K562 (cell line): ENCODE measurements around the gene CYSTM1. TPM values are rescaled to one million over a fixed set of nuclear protein-coding genes. Genes with fewer than 3 reads are reported as not detected.

Experiments
- CBX1 ChIP-seq: sonication (generic); IDR thresholded peaks from 2 replicates; pipeline ENCODE4 v1.6.1; 2016; ENCODE audit warnings: antibody characterized with exemption, low read depth, mild to moderate bottlenecking
- E2F1 ChIP-seq: sonication (generic); formaldehyde crosslinking; IDR thresholded peaks from 2 replicates; pipeline ENCODE4 v1.8.1; 2023; ENCODE audit warnings: mild to moderate bottlenecking, missing genetic modification reagents, moderate library complexity
- RFX5 ChIP-seq: IDR thresholded peaks from 2 replicates; pipeline ENCODE4 v1.6.1; 2011; ENCODE audit warnings: low read depth, mild to moderate bottlenecking, improper control_type of control experiment, low read length
- SIRT6 ChIP-seq: IDR thresholded peaks from one replicate; pipeline ENCODE4 v1.6.1; 2012; ENCODE audit warnings: low read depth, mild to moderate bottlenecking, control low read depth, inconsistent platforms, low read length, moderate library complexity
- SMARCA4 ChIP-seq: fragments of 450-650 bp; IDR thresholded peaks from 2 replicates; pipeline ENCODE4 v1.6.1; 2016
- TCF7 ChIP-seq: sonication (generic); IDR thresholded peaks from 2 replicates; pipeline ENCODE4 v1.6.1; 2016; ENCODE audit warnings: antibody characterized with exemption, borderline replicate concordance
- TCF7L2 ChIP-seq: fragments of 150-350 bp; IDR thresholded peaks from 2 replicates; pipeline ENCODE4 v1.6.1; 2016; ENCODE audit warnings: low read depth, mild to moderate bottlenecking, low read length, moderate library complexity
- VEZF1 ChIP-seq: fragments of 200-800 bp; sonication (Bioruptor generic); IDR thresholded peaks from 2 replicates; pipeline ENCODE4 v1.6.1; 2017; ENCODE audit warnings: missing genetic modification characterization, missing compliant biosample characterization
- ZC3H8 ChIP-seq: fragments of 450-650 bp; IDR thresholded peaks from 2 replicates; pipeline ENCODE4 v1.6.1; 2017
- ZNF318 ChIP-seq, 2 experiments: fragments of 450-650 bp; IDR thresholded peaks; 2 replicates each; pipeline ENCODE4 v1.6.1; 2016; ENCODE audit warnings: mild to moderate bottlenecking in 2 of 2, borderline replicate concordance in 1 of 2, low read depth in 1 of 2, moderate library complexity in 1 of 2
- ZNF717 ChIP-seq: fragments of 250-450 bp; sonication (Bioruptor Pico); IDR thresholded peaks from 2 replicates; pipeline ENCODE4 v1.5.0; 2021
- ZNF766 ChIP-seq: fragments of 200-800 bp; sonication (Bioruptor generic); conservative IDR thresholded peaks from 2 replicates; pipeline ENCODE4 v1.6.1; 2016; ENCODE audit warnings: missing genetic modification characterization, missing compliant biosample characterization
- polyA plus RNA-seq, 8 experiments: library from polyadenylated mRNA; depleted of rRNA in 4 of 8; stranded (reverse) in 5 of 8; unstranded in 3 of 8; fragments of >200 nt; fragmentation: Nextera tagmentation in 2 of 8; fragmentation: Illumina TruSeq in 1 of 8; extraction: Ambion mirVana in 2 of 8; extraction: Trizol in 1 of 8; gene quantifications; 2 replicates each; pipeline versions ENCODE4 v1.2.1 to v1.2.3, GENCODE V29; 2011 to 2014; ENCODE audit warnings: inconsistent platforms in 1 of 8, missing spikeins in 1 of 8
- total RNA-seq, 7 experiments: library from RNA; depleted of rRNA in 6 of 7; stranded (reverse); fragments of >200 nt in 6 of 7; fragmentation: Illumina TruSeq in 2 of 7; extraction: Trizol in 2 of 7; gene quantifications; 2 replicates each; pipeline versions ENCODE4 v1.2.1 to v1.2.3, GENCODE V29; 2011 to 2021; ENCODE audit warnings: low replicate concordance in 1 of 7
- TF ChIP-seq, protein P1 (sequence below): fragments of 250-450 bp; sonication (Bioruptor Pico); IDR thresholded peaks from 2 replicates; pipeline ENCODE4 v1.5.0; 2020; ENCODE audit warnings: mild to moderate bottlenecking, borderline replicate concordance

CYSTM1 gene
- total and polyA plus RNA-seq, 9 of the 15 experiments (the other 6 are each of a cell fraction or from before 2014, with no cell fraction given) = 76.1 to 422 (median 108) TPM

- TF ChIP-seq ZNF318 (IDR thresholded peaks at IDR 0.05; ENCODE audit: borderline replicate concordance in 1 of 2, low read depth in 1 of 2) = no peak
- no peak for TF ChIP-seq RFX5
- TF ChIP-seq SIRT6 = no peak
- peak; percentile 99 for TF ChIP-seq SMARCA4
- TF ChIP-seq TCF7 = no peak
- TF ChIP-seq, protein P1, sequence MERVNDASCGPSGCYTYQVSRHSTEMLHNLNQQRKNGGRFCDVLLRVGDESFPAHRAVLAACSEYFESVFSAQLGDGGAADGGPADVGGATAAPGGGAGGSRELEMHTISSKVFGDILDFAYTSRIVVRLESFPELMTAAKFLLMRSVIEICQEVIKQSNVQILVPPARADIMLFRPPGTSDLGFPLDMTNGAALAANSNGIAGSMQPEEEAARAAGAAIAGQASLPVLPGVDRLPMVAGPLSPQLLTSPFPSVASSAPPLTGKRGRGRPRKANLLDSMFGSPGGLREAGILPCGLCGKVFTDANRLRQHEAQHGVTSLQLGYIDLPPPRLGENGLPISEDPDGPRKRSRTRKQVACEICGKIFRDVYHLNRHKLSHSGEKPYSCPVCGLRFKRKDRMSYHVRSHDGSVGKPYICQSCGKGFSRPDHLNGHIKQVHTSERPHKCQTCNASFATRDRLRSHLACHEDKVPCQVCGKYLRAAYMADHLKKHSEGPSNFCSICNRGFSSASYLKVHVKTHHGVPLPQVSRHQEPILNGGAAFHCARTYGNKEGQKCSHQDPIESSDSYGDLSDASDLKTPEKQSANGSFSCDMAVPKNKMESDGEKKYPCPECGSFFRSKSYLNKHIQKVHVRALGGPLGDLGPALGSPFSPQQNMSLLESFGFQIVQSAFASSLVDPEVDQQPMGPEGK (CRISPR knock-in tag) = no peak
- TF ChIP-seq ZNF766 (CRISPR knock-in tag) = peak; percentile 91
- no peak for TF ChIP-seq CBX1
- TF ChIP-seq ZC3H8 = no peak
- peak; percentile 63 for TF ChIP-seq VEZF1
- TF ChIP-seq ZNF717 = no peak
- no peak for TF ChIP-seq TCF7L2
- TF ChIP-seq E2F1 (CRISPR knock-in tag) = no peak
Measured at GRCh38 chr5:140217299-140218026, 42.5 kb downstream of the CYSTM1 start (continued).
